ENCODE results near the gene COPZ2. TPM values are rescaled to one million over a fixed set of nuclear protein-coding genes. Genes with fewer than 3 reads are reported as not detected.

Gene COPZ2
- total RNA-seq, 1 donor from 2014 or later = 5.7 TPM

GRCh38 chr17:48053758-48054237, 16.2 kb upstream of the COPZ2 start:
- Mint-ChIP-seq H3K27me3 (ENCODE audit: low read depth) (no peaks in the 10 kb centered on the region), H3K4me1 (ENCODE audit: low read depth) (peaks cover 52% of the 10 kb centered on the region), H3K4me3 (ENCODE audit: low read depth) (no peak overlapping the region), H3K9me3 (no peaks in the 10 kb centered on the region), H3K27ac (peak overlapping the region; percentile 33), H3K36me3 (ENCODE audit: low read depth) (peaks cover 77% of the 10 kb centered on the region)
- no peak for DNase-seq (ENCODE audit: low spot score)
- intact Hi-C loops (cut with micrococcal nuclease) = no loop called here

DNA sequence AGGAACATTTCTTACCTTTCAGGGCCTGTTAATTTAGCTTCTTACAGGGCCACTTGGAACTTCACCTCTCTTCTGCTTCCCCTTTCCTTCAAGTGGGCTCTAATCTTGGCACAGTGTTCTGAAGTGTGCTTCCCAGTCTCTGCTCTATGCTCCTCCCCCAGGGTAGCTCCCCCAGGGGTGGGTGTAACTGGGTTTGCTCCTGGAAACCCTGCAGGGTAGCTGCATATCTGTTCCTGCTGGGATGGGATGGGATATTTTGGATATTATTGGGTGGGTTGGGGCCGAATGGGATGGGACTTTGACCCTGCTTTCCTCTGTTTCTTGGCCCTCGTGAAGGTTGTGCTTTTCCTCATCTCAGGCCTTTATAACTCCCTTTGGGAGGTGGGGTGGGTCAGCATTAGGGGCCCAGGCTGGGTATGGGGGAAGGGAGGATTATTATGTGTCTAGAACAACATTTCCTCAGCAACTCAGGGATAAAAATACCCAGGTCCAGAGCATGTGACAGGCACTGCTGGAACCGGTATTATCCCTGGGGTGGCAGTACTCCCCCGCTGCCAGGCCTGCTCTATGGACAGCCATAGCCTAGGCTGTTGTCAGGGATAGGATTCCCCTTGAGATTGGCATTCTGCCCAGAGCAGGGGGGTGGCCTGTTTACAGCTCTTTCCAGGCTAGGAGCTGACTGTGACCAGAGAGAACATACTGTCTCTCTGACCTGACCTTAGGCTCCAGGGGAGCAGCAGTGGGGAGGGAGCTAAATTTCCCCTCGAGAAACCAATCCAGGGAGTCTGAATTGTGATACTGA, 15.6 kb upstream of the COPZ2 start:
- no peaks in the 10 kb centered on the region for H3K9me3 Mint-ChIP-seq
- no peaks in the 10 kb centered on the region for H3K27me3 Mint-ChIP-seq (ENCODE audit: low read depth)
- DNase-seq (ENCODE audit: low spot score) = no peak
- peak overlapping the region; percentile 33 for H3K27ac Mint-ChIP-seq
- H3K36me3 Mint-ChIP-seq (ENCODE audit: low read depth) = peaks cover 73% of the 10 kb centered on the region
- no peak overlapping the region for H3K4me3 Mint-ChIP-seq (ENCODE audit: low read depth)
- peaks cover 52% of the 10 kb centered on the region for H3K4me1 Mint-ChIP-seq (ENCODE audit: low read depth)
- intact Hi-C loops (cut with micrococcal nuclease) = no loop called here

DNA sequence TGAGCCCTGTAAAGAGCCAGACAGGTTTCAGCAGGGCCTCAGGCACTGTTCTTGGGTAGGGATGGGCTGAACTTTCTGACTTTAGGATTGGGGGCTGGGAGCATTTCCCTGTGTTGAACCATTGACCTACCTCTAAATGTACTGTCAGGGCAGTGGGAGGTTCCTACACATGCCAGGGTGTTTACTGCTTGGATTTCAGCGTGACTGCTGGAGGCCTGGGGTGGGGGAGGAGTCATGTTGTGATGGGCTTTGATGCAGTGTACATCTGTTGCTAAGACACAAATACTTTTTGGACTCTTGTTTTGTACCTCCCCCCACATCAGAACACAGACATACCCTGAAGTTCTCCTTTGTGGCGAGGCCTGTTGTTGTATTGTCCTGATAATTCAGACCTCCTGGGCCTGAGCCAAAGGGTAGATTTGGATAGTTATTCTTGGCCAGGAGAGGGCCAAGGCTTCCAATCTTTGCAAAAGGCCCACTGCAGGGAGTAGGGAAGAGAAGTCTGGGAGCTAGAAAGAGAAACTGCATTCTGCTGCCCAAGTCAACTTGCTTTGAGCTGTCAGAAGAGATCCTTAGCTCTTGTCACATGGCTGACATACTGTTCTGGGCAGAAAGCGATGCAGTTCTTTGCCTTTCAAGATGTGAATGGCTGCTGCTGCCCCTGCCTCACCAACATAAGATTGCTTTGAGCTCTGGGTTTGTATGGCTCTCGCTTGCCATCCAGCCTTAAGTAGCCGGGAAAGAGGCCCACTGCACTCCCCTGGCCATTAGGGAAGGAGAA, 14.3 kb upstream of the COPZ2 start:
- no peak for DNase-seq (ENCODE audit: low spot score)
- Mint-ChIP-seq H3K4me3 (ENCODE audit: low read depth) (no peak overlapping the region), H3K27me3 (ENCODE audit: low read depth) (no peaks in the 10 kb centered on the region), H3K4me1 (ENCODE audit: low read depth) (peaks cover 53% of the 10 kb centered on the region), H3K27ac (peak overlapping the region; percentile 33), H3K36me3 (ENCODE audit: low read depth) (peaks cover 62% of the 10 kb centered on the region), H3K9me3 (no peaks in the 10 kb centered on the region)
- intact Hi-C loops (cut with micrococcal nuclease) = no loop called here

- no peak overlapping the region for H3K27ac Mint-ChIP-seq
- H3K4me3 Mint-ChIP-seq (ENCODE audit: low read depth) = no peak overlapping the region
- H3K9me3 Mint-ChIP-seq = no peaks in the 10 kb centered on the region
- peaks cover 60% of the 10 kb centered on the region for H3K36me3 Mint-ChIP-seq (ENCODE audit: low read depth)
- DNase-seq (ENCODE audit: low spot score) = no peak
- intact Hi-C loops (cut with micrococcal nuclease) = no loop called here
- H3K27me3 Mint-ChIP-seq (ENCODE audit: low read depth) = no peaks in the 10 kb centered on the region
- peaks cover 58% of the 10 kb centered on the region for H3K4me1 Mint-ChIP-seq (ENCODE audit: low read depth)
Measured at GRCh38 chr17:48051283-48051682, 13.7 kb upstream of the COPZ2 start.

DNA sequence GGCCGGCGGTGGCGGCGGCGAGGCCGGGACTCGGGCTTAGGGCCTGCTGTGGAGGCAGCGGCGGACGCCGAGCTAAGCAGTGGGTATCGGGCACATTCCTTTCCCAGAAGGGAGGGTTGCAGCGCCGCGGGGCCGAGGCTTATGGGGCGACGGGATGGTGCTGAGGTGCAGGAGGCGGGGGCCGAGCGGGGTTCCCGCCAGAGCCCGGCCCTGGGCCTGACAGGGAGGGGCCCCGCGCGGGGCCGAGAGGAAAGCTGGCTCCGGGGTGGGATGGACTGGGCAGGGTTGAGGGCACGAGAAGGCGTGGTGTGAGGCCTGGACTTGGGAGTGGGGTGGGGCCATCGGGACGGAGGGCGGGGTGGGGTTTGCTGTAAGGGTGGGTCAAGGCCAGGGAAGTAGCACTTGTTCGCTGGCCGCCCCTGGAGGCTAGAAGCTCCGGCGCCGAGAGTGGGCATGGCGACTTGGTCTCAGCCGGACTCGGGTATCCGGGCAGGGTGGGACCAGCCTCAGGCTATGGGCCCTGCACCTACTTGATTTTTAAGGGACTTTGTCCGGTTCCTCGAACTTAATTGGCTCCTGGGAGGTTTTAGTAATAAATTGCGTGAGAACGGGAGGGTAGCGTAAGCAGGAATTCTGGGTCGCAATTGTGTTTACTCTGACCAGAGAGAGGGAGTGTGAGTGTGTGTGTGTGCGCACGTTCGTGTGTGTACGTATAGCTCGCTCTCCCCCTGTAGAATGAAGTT, 11.0 kb upstream of the COPZ2 start:
- Mint-ChIP-seq H3K4me3 (ENCODE audit: low read depth) (peak overlapping the region; percentile 95), H3K36me3 (ENCODE audit: low read depth) (peaks cover 46% of the 10 kb centered on the region), H3K4me1 (ENCODE audit: low read depth) (peaks cover 45% of the 10 kb centered on the region), H3K9me3 (no peaks in the 10 kb centered on the region), H3K27ac (peak overlapping the region; percentile 99), H3K27me3 (ENCODE audit: low read depth) (no peaks in the 10 kb centered on the region)
- intact Hi-C loops (cut with micrococcal nuclease) = loop anchor here (1.0 kb wide), 3 partner anchors 10 to 53 kb away; partner anchors contain the start of gene CBX1
- peak; percentile 25 for DNase-seq (ENCODE audit: low spot score)

DNA sequence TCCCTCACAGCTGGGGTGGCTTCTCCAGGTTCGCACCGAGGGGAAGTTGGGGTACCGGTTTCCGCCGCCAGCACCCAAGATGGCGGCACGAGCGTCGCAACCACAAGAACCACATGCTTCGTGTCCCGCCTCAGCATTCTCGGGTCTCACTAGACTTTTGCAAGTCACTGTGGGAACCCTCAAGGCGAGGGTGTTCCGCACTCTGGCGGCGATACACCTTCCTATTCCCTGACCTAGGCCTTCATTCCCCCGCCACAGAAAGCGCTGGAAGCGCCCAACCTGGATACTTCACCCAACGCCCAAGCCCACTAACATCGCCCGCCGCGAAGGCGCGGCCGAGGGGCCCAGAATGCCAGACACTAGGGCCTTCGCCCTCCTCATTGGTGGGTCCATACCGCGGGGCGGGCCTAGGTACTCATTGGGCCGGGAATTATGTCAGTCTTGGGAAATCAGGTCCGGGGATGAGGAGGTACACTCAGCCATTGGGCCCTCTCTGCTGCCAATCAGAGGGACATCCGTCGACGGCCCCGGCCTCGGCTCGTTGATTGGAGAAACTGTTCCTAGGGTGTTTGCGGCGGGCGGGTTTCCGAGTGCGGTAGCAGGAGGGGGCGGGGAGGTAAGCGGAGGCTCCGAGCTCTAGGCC, 10.3 kb upstream of the COPZ2 start, which contains the start of gene NFE2L1:
TSS of gene NFE2L1 (plus strand) at position 619 of the 643 bp plus-strand sequence. CDS start 2,760 bp downstream, outside the sequence.
- intact Hi-C loops (cut with micrococcal nuclease) = loop anchor here (1.0 kb wide), 3 partner anchors 10 to 53 kb away; partner anchors contain the start of gene CBX1
- no peaks in the 10 kb centered on the region for H3K27me3 Mint-ChIP-seq (ENCODE audit: low read depth)
- peaks cover 38% of the 10 kb centered on the region for H3K4me1 Mint-ChIP-seq (ENCODE audit: low read depth)
- H3K36me3 Mint-ChIP-seq (ENCODE audit: low read depth) = peaks cover 41% of the 10 kb centered on the region
- H3K27ac Mint-ChIP-seq = peak within 1 kb of the TSS; percentile 99
- no peaks in the 10 kb centered on the region for H3K9me3 Mint-ChIP-seq
- peak; percentile 98 for DNase-seq (ENCODE audit: low spot score)
- peak within 1 kb of the TSS; percentile 95 for H3K4me3 Mint-ChIP-seq (ENCODE audit: low read depth)

GRCh38 chr17:48047113-48047740, 9.6 kb upstream of the COPZ2 start:
- H3K4me3 Mint-ChIP-seq (ENCODE audit: low read depth) = peak overlapping the region; percentile 95
- DNase-seq (ENCODE audit: low spot score) = no peak
- peak overlapping the region; percentile 99 for H3K27ac Mint-ChIP-seq
- peaks cover 32% of the 10 kb centered on the region for H3K4me1 Mint-ChIP-seq (ENCODE audit: low read depth)
- no peaks in the 10 kb centered on the region for H3K9me3 Mint-ChIP-seq
- no peaks in the 10 kb centered on the region for H3K27me3 Mint-ChIP-seq (ENCODE audit: low read depth)
- peaks cover 36% of the 10 kb centered on the region for H3K36me3 Mint-ChIP-seq (ENCODE audit: low read depth)
- intact Hi-C loops (cut with micrococcal nuclease) = no loop called here

GRCh38 chr17:48046296-48046695, 8.7 kb upstream of the COPZ2 start:
- H3K4me1 Mint-ChIP-seq (ENCODE audit: low read depth) = peaks cover 27% of the 10 kb centered on the region
- intact Hi-C loops (cut with micrococcal nuclease) = no loop called here
- H3K4me3 Mint-ChIP-seq (ENCODE audit: low read depth) = peak overlapping the region; percentile 95
- H3K9me3 Mint-ChIP-seq = no peaks in the 10 kb centered on the region
- DNase-seq (ENCODE audit: low spot score) = no peak
- H3K27ac Mint-ChIP-seq = peak overlapping the region; percentile 34
- H3K36me3 Mint-ChIP-seq (ENCODE audit: low read depth) = peaks cover 28% of the 10 kb centered on the region
- H3K27me3 Mint-ChIP-seq (ENCODE audit: low read depth) = no peaks in the 10 kb centered on the region

- H3K27me3 Mint-ChIP-seq (ENCODE audit: low read depth) = no peaks in the 10 kb centered on the region
- H3K36me3 Mint-ChIP-seq (ENCODE audit: low read depth) = peaks cover 19% of the 10 kb centered on the region
- H3K9me3 Mint-ChIP-seq = no peaks in the 10 kb centered on the region
- peak overlapping the region; percentile 31 for H3K4me3 Mint-ChIP-seq (ENCODE audit: low read depth)
- H3K4me1 Mint-ChIP-seq (ENCODE audit: low read depth) = peaks cover 22% of the 10 kb centered on the region
- no peak overlapping the region for H3K27ac Mint-ChIP-seq
- DNase-seq (ENCODE audit: low spot score) = no peak
- intact Hi-C loops (cut with micrococcal nuclease) = no loop called here
Measured at GRCh38 chr17:48045316-48046001, 7.9 kb upstream of the COPZ2 start.

DNA sequence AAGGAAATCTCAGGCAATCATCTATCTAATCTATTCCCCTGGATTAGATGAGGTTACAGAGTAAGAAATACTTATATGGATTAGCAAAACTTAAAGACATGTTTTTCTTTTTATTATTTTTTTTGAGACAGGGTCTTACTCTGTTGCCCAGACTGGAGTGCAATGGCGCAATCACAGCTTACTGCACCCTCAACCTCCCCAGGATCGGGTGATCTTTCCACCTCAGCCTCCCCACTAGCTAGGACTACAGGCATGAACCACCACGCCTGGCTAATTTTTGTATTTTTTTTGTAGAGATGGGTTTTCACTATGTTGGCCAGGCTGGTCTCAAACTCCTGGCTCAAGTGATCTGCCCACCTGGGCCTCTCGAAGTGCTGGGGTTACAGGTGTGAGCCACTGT, 7.3 kb upstream of the COPZ2 start:
- H3K27ac Mint-ChIP-seq = no peak overlapping the region
- H3K9me3 Mint-ChIP-seq = no peaks in the 10 kb centered on the region
- peaks cover 14% of the 10 kb centered on the region for H3K36me3 Mint-ChIP-seq (ENCODE audit: low read depth)
- no peaks in the 10 kb centered on the region for H3K27me3 Mint-ChIP-seq (ENCODE audit: low read depth)
- intact Hi-C loops (cut with micrococcal nuclease) = no loop called here
- DNase-seq (ENCODE audit: low spot score) = no peak
- H3K4me3 Mint-ChIP-seq (ENCODE audit: low read depth) = no peak overlapping the region
- H3K4me1 Mint-ChIP-seq (ENCODE audit: low read depth) = peaks cover 16% of the 10 kb centered on the region

DNA sequence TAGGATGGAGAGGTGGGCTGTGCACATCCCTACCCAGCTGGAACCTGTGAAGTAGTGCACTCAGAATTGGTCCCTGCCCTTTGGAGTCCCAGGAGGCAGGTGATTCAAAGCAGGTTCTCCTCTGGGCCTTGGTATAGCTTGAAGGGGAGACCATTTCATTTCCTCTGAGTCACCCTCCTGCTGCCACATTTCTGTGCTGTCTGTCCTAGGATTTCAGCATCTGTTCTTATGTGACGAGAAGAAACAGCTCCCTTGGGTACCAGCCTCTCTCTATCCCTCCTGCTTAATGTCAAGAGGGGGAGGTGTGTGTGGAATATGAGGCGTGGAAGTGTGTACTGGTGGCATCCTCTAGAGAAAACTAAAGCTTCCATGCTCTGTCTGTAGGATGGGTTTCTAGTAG, 5.6 kb upstream of the COPZ2 start:
- Mint-ChIP-seq H3K9me3 (no peaks in the 10 kb centered on the region), H3K4me1 (ENCODE audit: low read depth) (peaks cover 17% of the 10 kb centered on the region), H3K36me3 (ENCODE audit: low read depth) (peaks cover 7% of the 10 kb centered on the region), H3K27me3 (ENCODE audit: low read depth) (peaks cover 11% of the 10 kb centered on the region), H3K4me3 (ENCODE audit: low read depth) (no peak overlapping the region), H3K27ac (no peak overlapping the region)
- no peak for DNase-seq (ENCODE audit: low spot score)
- intact Hi-C loops (cut with micrococcal nuclease) = no loop called here

All from activated T-helper 2 cell treated with anti-CD3 and anti-CD28 coated beads, Interferon-gamma antibody, Interleukin-2, Interleukin-4, amounts not matched to agents 10 μg/mL and 5 μg/mL and 100 μg/mL, durations not matched to agents 14 hours and 24 hours and 36 hours (primary cell).